Lower leg skin (tissue), 4 donors: ENCODE data around the gene PTPRT. TPM values are rescaled to one million over a fixed set of nuclear protein-coding genes. Genes with fewer than 3 reads are reported as not detected.

ENCODE experiments used
- DNase-seq, 2 donors: peaks; one replicate each; pipeline ENCODE4 v3.0.0-alpha.2; 2019; ENCODE audit warnings: low spot score in 2 of 2
- H3K4me3 ChIP-seq: fragments of 200-600 bp; sonication (generic); 2 replicates; pipeline ENCODE4 v1.5.1; 2017; ENCODE audit warnings: mild to moderate bottlenecking, low read depth; ENCODE audit not compliant: poor library complexity, severe bottlenecking
- CTCF ChIP-seq, 3 donors: fragments of 450-650 bp; IDR thresholded peaks; one replicate each; pipeline ENCODE4 v1.5.1; 2016; ENCODE audit warnings: antibody characterized with exemption in 3 of 3, mild to moderate bottlenecking in 3 of 3, moderate library complexity in 2 of 3
- POLR2A ChIP-seq, 2 donors: fragments of 450-650 bp; IDR thresholded peaks; one replicate each; pipeline ENCODE4 v1.6.1; 2016 to 2017; ENCODE audit warnings: antibody characterized with exemption in 2 of 2, mild to moderate bottlenecking in 1 of 2, moderate library complexity in 1 of 2
- WGBS, 2 donors: methylation state at CpG; one replicate each; pipeline ENCODE4 v1.1.5; 2018; 5-methylcytosine and 5-hydroxymethylcytosine counted together
- intact Hi-C: fragments of 100-400 bp; cut with DNase I; formaldehyde crosslinking; loops from one replicate; pipeline ENCODE4 v1.15.0; 2023; ENCODE audit warnings: low total_unique reads
- total RNA-seq, 4 donors: library from RNA; depleted of rRNA; stranded (reverse); fragments of >200 nt; gene quantifications; one replicate each; pipeline ENCODE4 v1.1.0, GENCODE V29; 2016

PTPRT gene
- total RNA-seq, 4 donors from 2014 or later = 0.34 to 1.4 (median 0.95) TPM

- no peak for DNase-seq
- TF ChIP-seq POLR2A (IDR thresholded peaks at IDR 0.05) (no peak), CTCF (IDR thresholded peaks at IDR 0.05) (no peak)
- intact Hi-C loops = no loop called here
- no peak overlapping the region for H3K4me3 ChIP-seq
- WGBS, 2 donors = 42 to 44% methylated on average over 2 of the region's 2 CpGs
Observed at GRCh38 chr20:42963796-42964195, 225.9 kb downstream of the PTPRT start.

- intact Hi-C loops = no loop called here
- WGBS, 2 donors = 78 to 81% methylated on average over 6 of the region's 6 CpGs
- H3K4me3 ChIP-seq = no peak overlapping the region
- DNase-seq = no peak
- TF ChIP-seq POLR2A (IDR thresholded peaks at IDR 0.05) (no peak), CTCF (IDR thresholded peaks at IDR 0.05) (no peak)
Observed at GRCh38 chr20:42961771-42962170, 227.9 kb downstream of the PTPRT start.

GRCh38 chr20:42959996-42960395, 229.7 kb downstream of the PTPRT start:
- no peak for DNase-seq
- intact Hi-C loops = no loop called here
- TF ChIP-seq POLR2A (IDR thresholded peaks at IDR 0.05) = no peak
- no peak overlapping the region for H3K4me3 ChIP-seq
- WGBS, 2 donors = 58 to 62% methylated on average over 2 of the region's 2 CpGs

- DNase-seq = no peak
- no peak overlapping the region for H3K4me3 ChIP-seq
- TF ChIP-seq POLR2A (IDR thresholded peaks at IDR 0.05) (no peak), CTCF (IDR thresholded peaks at IDR 0.05) (no peak)
- intact Hi-C loops = no loop called here
- 70 to 74% methylated on average over 2 of the region's 2 CpGs for WGBS, 2 donors
Observed at GRCh38 chr20:42958367-42959069, 231.2 kb downstream of the PTPRT start.

GRCh38 chr20:42957704-42958095, 232.0 kb downstream of the PTPRT start:
- 76 to 83% methylated on average over 1 of the region's 1 CpG for WGBS, 2 donors
- DNase-seq = no peak
- no peak overlapping the region for H3K4me3 ChIP-seq
- intact Hi-C loops = no loop called here
- no peak for TF ChIP-seq CTCF (IDR thresholded peaks at IDR 0.05)

- TF ChIP-seq CTCF (IDR thresholded peaks at IDR 0.05) = no peak
- TF ChIP-seq POLR2A (IDR thresholded peaks at IDR 0.05) = no peak
- intact Hi-C loops = no loop called here
Observed at GRCh38 chr20:42957018-42957703, 232.5 kb downstream of the PTPRT start.

More at GRCh38 chr20:42957018-42957703, 232.5 kb downstream of the PTPRT start:
- WGBS, 2 donors = 63 to 64% methylated on average over 9 of the region's 9 CpGs
- H3K4me3 ChIP-seq = no peak overlapping the region
- DNase-seq = no peak
